HG02973 (cell line): ENCODE results near the gene ENOX2.

ENCODE experiments used
- ATAC-seq: cut with Tn5 transposase; IDR thresholded peaks from one replicate; pipeline ENCODE4 v1.9.1; 2021; ENCODE audit warnings: moderate library complexity; ENCODE audit not compliant: unreplicated experiment

The ENOX2 gene

GRCh38 chrX:130704053-130705038 lies 198.7 kb downstream of the ENOX2 start:
- ATAC-seq = no peak

GRCh38 chrX:130702867-130703707 lies 199.9 kb downstream of the ENOX2 start:
- no peak for ATAC-seq

GRCh38 chrX:130700629-130701028 lies 202.4 kb downstream of the ENOX2 start:
- no peak for ATAC-seq

DNA sequence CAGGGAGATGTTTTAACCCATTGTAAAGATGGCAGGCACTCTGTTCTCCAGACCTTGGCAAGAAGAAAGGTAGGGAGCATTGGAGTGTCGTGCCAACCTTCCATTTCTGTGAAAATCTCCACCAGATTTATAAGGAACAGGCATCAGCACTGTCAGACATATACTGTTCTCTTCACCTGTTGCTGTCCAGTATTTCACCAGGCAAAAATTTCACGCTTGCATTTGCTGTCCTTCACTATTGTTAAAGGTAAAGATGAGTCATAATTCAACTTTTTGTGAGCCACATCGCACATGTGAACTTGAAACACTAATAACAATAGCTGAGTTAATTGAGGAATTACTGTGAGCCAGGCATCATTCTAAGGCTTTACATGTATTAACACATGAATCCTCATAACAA lies 203.4 kb downstream of the ENOX2 start:
- ATAC-seq = no peak

GRCh38 chrX:130696542-130696941 lies 206.5 kb downstream of the ENOX2 start:
- ATAC-seq = no peak

DNA sequence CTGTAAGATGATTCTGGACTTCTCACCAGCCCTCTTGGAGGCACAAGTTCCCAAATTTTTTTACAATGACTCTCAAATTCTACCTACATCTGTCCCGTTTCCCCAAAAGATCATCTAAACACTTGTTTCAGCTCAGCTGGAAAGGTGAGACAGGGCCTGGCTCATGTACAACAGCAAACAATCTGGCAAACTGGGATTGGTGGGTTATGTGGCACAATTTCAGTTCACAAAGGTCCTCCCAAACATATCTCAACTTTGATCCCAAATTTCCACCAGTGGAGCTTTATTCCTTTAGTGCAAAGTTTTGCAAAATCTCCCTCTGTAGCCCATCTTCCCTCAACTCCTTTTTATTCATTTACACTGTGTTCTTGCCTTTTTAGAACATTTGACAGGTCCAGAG lies 207.1 kb downstream of the ENOX2 start:
- ATAC-seq = no peak

DNA sequence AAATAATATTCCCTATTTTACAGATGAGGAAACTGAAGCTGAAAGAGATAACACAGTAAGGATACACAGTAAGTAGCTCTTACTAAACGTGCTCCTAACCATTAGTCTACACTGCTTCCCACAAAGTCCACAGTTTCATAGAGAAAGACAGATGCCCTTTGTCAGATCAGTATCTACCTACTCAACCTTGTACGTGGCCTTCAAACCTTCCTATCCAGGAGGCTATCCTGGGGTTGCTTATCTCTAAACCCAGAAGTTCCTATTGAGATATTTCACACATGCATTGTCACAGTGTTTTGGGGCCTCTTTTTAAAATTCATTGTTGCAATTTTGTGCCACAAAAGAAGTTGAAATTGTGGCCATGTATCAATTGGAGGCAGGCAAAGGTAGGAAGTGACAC lies 208.0 kb downstream of the ENOX2 start:
- ATAC-seq = no peak

DNA sequence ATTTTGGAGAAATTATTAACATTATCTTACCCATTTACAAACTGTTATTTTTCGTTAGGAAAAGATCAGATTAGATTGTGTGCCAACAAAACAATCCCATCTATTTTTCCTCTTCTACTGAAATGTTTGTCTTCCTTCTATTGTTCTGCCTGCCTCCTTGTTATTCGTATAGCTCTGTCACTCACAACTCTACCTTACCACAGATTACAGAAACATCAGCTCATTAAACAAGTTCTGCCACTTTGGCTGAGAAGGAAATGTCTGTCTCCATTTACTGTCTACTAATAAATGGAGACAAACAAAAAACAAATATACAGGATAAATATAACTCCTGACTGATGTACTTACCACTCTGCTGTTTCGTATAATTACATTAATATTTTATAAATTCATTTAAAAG lies 211.4 kb downstream of the ENOX2 start:
- no peak for ATAC-seq

GRCh38 chrX:130688360-130688759 lies 214.6 kb downstream of the ENOX2 start:
- ATAC-seq = no peak

- no peak for ATAC-seq
These were observed 220.0 kb downstream of the ENOX2 start for GRCh38 chrX:130682990-130683389.

- no peak for ATAC-seq
These were observed 222.6 kb downstream of the ENOX2 start for GRCh38 chrX:130680164-130681035.

DNA sequence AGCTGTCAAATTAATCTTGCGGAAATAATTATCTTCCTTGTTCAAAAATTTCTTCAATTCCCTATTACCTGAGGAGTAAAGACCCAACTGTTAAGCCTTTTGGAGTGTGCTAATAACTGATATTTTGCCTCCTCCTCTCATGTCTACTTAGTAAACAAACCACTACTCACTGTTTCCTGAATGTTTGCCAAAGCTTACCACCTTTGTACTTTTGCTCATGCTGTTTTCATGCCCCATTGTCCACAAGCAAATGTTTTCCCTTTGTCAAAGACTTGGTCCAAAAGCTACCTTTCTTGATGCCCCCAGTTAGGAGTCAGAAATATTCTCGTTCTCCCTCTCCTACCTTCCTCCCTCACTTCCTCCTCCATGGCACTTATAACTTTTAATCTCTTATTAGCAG lies 226.1 kb downstream of the ENOX2 start:
- ATAC-seq = no peak

GRCh38 chrX:130672214-130672613 lies 230.8 kb downstream of the ENOX2 start:
- no peak for ATAC-seq

- ATAC-seq = no peak
These were observed 233.8 kb downstream of the ENOX2 start for GRCh38 chrX:130669233-130669632.

DNA sequence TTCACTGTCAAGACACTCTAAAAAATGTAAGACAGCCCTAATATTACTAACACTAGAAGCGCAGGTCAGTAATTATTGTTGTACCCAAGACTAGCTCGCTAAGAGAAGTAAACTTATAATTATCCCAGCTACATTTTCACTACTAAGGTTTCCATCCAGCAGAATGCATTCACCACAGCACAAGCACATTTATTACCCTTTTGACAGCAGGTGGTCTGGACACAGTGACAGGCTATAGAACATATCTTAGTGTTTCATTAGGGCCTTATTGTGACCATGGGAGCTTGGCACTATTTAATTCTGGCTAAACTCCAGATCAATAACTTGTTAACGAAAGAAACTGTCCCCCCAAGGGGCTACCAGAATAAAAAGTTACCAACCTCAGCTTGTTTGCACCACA lies 237.7 kb downstream of the ENOX2 start:
- ATAC-seq = no peak

DNA sequence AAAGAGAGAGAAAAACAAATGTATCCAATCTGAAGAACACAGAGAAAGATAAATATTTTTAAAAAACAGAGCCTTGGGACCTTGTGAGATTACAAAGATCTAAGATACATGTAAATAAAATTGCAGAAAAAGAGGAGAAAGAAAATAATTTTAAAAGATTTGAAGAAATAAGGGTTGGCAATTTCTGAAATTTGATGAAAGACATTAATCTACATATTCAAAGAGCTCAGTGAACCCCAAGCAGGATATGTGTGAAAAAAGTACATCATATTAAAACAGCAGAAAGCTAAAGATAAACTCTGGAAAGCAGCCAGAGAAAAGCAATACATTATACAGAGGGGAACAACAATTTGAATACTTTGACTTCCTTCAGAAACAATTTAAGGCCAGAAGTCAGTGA lies 244.7 kb downstream of the ENOX2 start:
- ATAC-seq = no peak

- ATAC-seq = no peak
These were observed 248.5 kb downstream of the ENOX2 start for GRCh38 chrX:130654409-130654950.

DNA sequence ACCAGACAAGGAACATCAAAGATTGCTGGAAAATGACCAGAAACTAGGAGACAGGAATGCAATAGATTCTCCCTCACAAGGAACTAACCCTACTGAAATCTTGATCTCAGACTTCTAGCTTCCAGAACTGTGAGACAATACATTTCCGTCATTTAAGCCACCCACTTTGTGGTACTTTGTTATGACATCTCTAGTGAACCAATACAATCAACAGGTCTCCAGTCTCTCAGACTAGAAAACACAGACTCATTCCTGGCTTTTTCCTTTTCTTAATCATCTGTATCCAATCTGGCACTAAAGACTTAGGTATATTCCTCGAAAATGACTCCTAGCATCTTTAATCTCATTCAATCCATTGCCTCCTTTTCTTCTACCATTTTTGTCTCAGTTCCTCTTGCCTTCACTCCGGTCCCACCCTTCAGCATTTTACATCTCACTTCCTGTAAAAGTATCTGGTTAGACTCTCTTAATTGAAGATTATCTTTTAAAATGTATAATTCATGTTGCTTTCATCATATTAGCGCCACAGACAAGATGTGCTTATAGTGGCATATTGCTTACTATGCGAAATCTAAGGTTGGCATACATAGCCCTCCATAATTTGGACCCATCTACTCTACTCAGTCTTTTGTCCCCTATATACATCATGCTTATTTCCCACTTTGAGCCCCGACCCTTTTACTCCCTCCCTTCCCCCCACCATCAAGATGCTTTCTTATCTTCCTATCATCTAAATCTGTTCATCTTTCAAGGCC lies 250.0 kb downstream of the ENOX2 start:
- no peak for ATAC-seq

DNA sequence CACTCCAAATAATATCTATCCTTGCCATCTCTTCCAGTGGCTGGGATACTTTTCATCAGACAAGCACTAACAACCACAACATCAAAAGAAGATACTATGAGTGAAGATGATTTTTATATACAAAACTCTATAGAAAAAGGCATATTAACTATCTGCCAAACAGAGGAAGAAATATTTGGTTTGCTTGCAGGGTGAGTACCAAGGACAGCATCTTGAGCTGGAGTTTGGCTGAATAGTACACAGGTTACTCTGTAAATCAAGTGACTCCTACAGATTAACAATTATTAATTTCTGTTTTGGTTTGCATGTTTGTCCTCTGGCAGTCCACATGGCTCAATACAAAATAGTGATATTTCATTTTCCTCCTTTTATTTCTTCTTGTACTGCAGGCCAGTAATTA lies 253.3 kb downstream of the ENOX2 start:
- no peak for ATAC-seq

GRCh38 chrX:130647468-130647867 lies 255.5 kb downstream of the ENOX2 start:
- no peak for ATAC-seq
